ENCODE results near the gene ZRANB3. TPM values are rescaled to one million over a fixed set of nuclear protein-coding genes. Genes with fewer than 3 reads are reported as not detected.

ZRANB3 gene
- total RNA-seq, 1 experiment from 2014 or later, result 12.0 TPM

- POLR2A ChIA-PET, result no interaction called here
- no peak overlapping the region for H3K27ac ChIP-seq (ENCODE audit: low read depth, low read length)
- RAD21 ChIA-PET (ENCODE audit: low non-redundant PET in 1 of 2, low total read pairs in 2 of 2, uncharacterized antibody in 2 of 2, unreplicated experiment in 2 of 2), result no interaction called here
- no peak overlapping the region for H3K4me2 ChIP-seq (ENCODE audit: low read length)
- no peaks in the 10 kb centered on the region for H3K27me3 ChIP-seq (ENCODE audit: insufficient read depth, low read length)
- H3K9me2 ChIP-seq (ENCODE audit: insufficient read depth), result no peaks in the 10 kb centered on the region
- H3K9ac ChIP-seq (ENCODE audit: low read length), result no peak overlapping the region
- no peaks in the 10 kb centered on the region for H4K20me1 ChIP-seq (ENCODE audit: insufficient read depth)
- no peak overlapping the region for H2AFZ ChIP-seq (ENCODE audit: low read depth, low read length, poor library complexity, severe bottlenecking)
- H3K4me1 ChIP-seq (ENCODE audit: control insufficient read depth in 1 of 2, insufficient read depth in 2 of 2, low read length in 2 of 2), result no peaks in the 10 kb centered on the region
- CTCF ChIA-PET, result no interaction called here
- no peak for ATAC-seq
- intact Hi-C loops (cut with micrococcal nuclease), result no loop called here
- DNase-seq (ENCODE audit: low read depth, low spot score), result no peak
- no peaks in the 10 kb centered on the region for H3K79me2 ChIP-seq (ENCODE audit: insufficient read depth, low read length)
- H3K36me3 ChIP-seq (ENCODE audit: control insufficient read depth in 1 of 2, insufficient read depth in 2 of 2, low read length in 2 of 2), result no peaks in the 10 kb centered on the region
- TF ChIP-seq SRF (IDR thresholded peaks at IDR 0.05; ENCODE audit: low read depth) (no peak), CEBPB (IDR thresholded peaks at IDR 0.05; ENCODE audit: low read depth) (no peak)
- no peaks in the 10 kb centered on the region; a peak in 1 of 4 replicates for H3K9me3 ChIP-seq (ENCODE audit: control insufficient read depth in 1 of 2, insufficient read depth in 1 of 2, low read depth in 1 of 2, low read length in 2 of 2)
- BruUV-seq (replicated peaks), result no TSS peak
- no peak overlapping the region for H3K4me3 ChIP-seq (replicated peaks in 1 of 2; ENCODE audit: low read depth in 1 of 2, low read length in 2 of 2)
Observed at GRCh38 chr2:135182190-135182589, 348.8 kb downstream of the ZRANB3 start.

GRCh38 chr2:135179689-135180088, 351.3 kb downstream of the ZRANB3 start:
- H3K79me2 ChIP-seq (ENCODE audit: insufficient read depth, low read length), result no peaks in the 10 kb centered on the region
- H2AFZ ChIP-seq (ENCODE audit: low read depth, low read length, poor library complexity, severe bottlenecking), result no peak overlapping the region
- H3K9ac ChIP-seq (ENCODE audit: low read length), result no peak overlapping the region
- H3K4me2 ChIP-seq (ENCODE audit: low read length), result no peak overlapping the region
- intact Hi-C loops (cut with micrococcal nuclease), result no loop called here
- H3K9me2 ChIP-seq (ENCODE audit: insufficient read depth), result no peaks in the 10 kb centered on the region
- peaks cover 5 to 15% of the 10 kb centered on the region in 2 experiments; a peak in 2 of 4 replicates for H3K36me3 ChIP-seq (ENCODE audit: control insufficient read depth in 1 of 2, insufficient read depth in 2 of 2, low read length in 2 of 2)
- ChIA-PET RAD21 (ENCODE audit: low non-redundant PET in 1 of 2, low total read pairs in 2 of 2, uncharacterized antibody in 2 of 2, unreplicated experiment in 2 of 2) (no interaction called here), CTCF (no interaction called here), POLR2A (no interaction called here)
- no peaks in the 10 kb centered on the region; a peak in 1 of 4 replicates for H3K9me3 ChIP-seq (ENCODE audit: control insufficient read depth in 1 of 2, insufficient read depth in 1 of 2, low read depth in 1 of 2, low read length in 2 of 2)
- H3K27ac ChIP-seq (ENCODE audit: low read depth, low read length), result no peak overlapping the region
- no peaks in the 10 kb centered on the region for H3K27me3 ChIP-seq (ENCODE audit: insufficient read depth, low read length)
- DNase-seq (ENCODE audit: low read depth, low spot score) (no peak), ATAC-seq (no peak)
- H3K4me3 ChIP-seq (replicated peaks in 1 of 2; ENCODE audit: low read depth in 1 of 2, low read length in 2 of 2), result no peak overlapping the region
- no TSS peak for BruUV-seq (replicated peaks)
- no peaks in the 10 kb centered on the region for H4K20me1 ChIP-seq (ENCODE audit: insufficient read depth)
- no peaks in the 10 kb centered on the region for H3K4me1 ChIP-seq (ENCODE audit: control insufficient read depth in 1 of 2, insufficient read depth in 2 of 2, low read length in 2 of 2)
- TF ChIP-seq SP1 (IDR thresholded peaks at IDR 0.05; ENCODE audit: low read depth), result no peak
- TF ChIP-seq ZFX (IDR thresholded peaks at IDR 0.05), result no peak
- TF ChIP-seq EGR1 (IDR thresholded peaks at IDR 0.05; ENCODE audit: low read depth), result no peak
- TF ChIP-seq SIN3A (IDR thresholded peaks at IDR 0.05; ENCODE audit: low read depth), result no peak

All from HCT116 (cell line).